ENCODE data around the gene FBXO2.

FBXO2 gene

GRCh38 chr1:11682287-11682771, 28.1 kb upstream of the FBXO2 start:
- TF ChIP-seq CTCF (IDR thresholded peaks at IDR 0.05; ENCODE audit: control insufficient read depth, insufficient read depth, low read depth, low read length, missing control alignments) = no peak
- no peak for DNase-seq (ENCODE audit: low read depth)
- H3K4me3 ChIP-seq (ENCODE audit: control insufficient read depth, low read depth, low read length) = no peak overlapping the region

- TF ChIP-seq CTCF (IDR thresholded peaks at IDR 0.05; ENCODE audit: control insufficient read depth, insufficient read depth, low read depth, low read length, missing control alignments) = no peak
- DNase-seq (ENCODE audit: low read depth) = peak; percentile 31
- H3K4me3 ChIP-seq (ENCODE audit: control insufficient read depth, low read depth, low read length) = peak within 1 kb of the TSS; percentile 98
These were observed 27.0 kb upstream of the FBXO2 start, which contains the start of gene MAD2L2 for GRCh38 chr1:11681071-11681771. MAD2L2 (minus strand) TSS chr1:11681148; CDS start chr1:11680601, 547 bp downstream.

- H3K4me3 ChIP-seq (ENCODE audit: control insufficient read depth, low read depth, low read length) = peak overlapping the region; percentile 98
- DNase-seq (ENCODE audit: low read depth) = no peak
- TF ChIP-seq CTCF (IDR thresholded peaks at IDR 0.05; ENCODE audit: control insufficient read depth, insufficient read depth, low read depth, low read length, missing control alignments) = no peak
These were observed 26.2 kb upstream of the FBXO2 start for GRCh38 chr1:11680270-11681070.

- TF ChIP-seq CTCF (IDR thresholded peaks at IDR 0.05; ENCODE audit: control insufficient read depth, insufficient read depth, low read depth, low read length, missing control alignments) = no peak
- no peak for DNase-seq (ENCODE audit: low read depth)
- H3K4me3 ChIP-seq (ENCODE audit: control insufficient read depth, low read depth, low read length) = no peak overlapping the region
These were observed 24.2 kb upstream of the FBXO2 start for GRCh38 chr1:11678442-11678841.

GRCh38 chr1:11676386-11677103, 22.3 kb upstream of the FBXO2 start:
- no peak for DNase-seq (ENCODE audit: low read depth)
- TF ChIP-seq CTCF (IDR thresholded peaks at IDR 0.05; ENCODE audit: control insufficient read depth, insufficient read depth, low read depth, low read length, missing control alignments) = no peak
- no peak overlapping the region for H3K4me3 ChIP-seq (ENCODE audit: control insufficient read depth, low read depth, low read length)

- TF ChIP-seq CTCF (IDR thresholded peaks at IDR 0.05; ENCODE audit: control insufficient read depth, insufficient read depth, low read depth, low read length, missing control alignments) = no peak
- DNase-seq (ENCODE audit: low read depth) = no peak
These were observed 21.1 kb upstream of the FBXO2 start for GRCh38 chr1:11675325-11675724.

More at GRCh38 chr1:11675325-11675724, 21.1 kb upstream of the FBXO2 start:
- H3K4me3 ChIP-seq (ENCODE audit: control insufficient read depth, low read depth, low read length) = no peak overlapping the region
